EL (cell line): Measurements from ENCODE around the gene OTC.
A peak's percentile ranks its signal among the peaks of the same experiment; 100 is the strongest.

Experiments
- DNase-seq: peaks from one replicate; pipeline ENCODE4 v3.0.0-alpha.2; 2016

Gene OTC

DNA sequence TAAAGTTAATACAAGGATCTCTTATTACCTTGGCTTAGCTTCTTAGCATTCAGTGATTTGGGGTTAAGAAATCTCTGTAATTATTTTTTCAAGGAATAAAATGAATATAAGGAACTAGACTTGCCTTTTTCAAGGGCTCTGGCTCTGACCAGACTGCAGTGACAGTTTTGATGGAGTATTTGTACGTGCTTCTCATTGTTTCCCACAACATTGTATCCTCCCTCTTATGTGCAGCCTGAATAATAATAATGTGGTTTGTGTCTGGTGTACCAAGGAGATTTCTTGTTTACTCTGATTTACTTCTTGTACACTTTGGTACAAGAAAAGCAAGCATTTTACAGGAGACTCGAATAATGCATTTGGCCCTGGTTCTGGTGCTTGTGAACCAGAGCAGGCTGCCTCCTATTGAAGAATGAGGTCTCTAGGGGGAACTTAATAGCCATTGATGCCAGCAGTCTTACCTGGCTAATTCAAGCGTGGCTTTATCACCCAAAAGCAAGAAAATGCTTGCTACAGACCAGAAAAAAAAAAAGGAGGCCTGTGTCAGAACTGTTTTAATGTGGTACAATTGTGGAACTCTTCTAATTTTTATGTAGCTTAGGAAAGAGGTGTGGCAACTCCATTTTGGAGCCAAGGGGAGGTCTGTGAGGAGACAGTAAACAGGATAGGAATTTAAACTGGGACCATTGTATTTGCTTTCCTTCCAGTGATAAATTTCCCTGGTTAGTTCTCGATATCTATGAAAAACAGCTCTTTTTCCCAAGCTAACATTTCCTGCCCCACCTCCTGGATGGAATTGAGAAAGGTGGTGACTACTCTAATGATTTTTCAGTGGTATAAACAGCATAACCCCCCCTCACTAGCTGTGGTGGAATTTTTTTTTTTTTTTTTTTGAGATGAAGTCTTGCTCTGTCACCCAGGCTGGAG is 5.6 kb downstream of the OTC start:
- DNase-seq = no peak

DNA sequence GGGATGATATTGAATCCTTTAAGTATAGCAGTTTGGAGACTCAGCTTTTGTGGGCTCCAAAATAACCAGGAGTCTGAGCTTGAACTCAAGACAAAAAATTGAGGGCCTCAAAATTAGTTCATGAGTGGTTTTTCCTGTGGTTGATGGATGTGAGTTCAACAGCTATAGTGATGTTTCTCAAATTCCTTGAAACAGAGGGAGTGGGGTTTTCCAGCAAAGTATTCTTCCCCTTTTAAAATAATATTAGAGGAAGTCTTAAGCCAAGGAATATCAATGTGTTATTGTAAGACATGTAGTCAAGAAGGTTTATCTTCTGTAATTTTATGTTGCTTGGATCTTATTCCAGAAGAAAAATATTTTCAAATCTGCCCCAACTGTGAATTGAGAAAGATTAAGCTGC is 10.6 kb downstream of the OTC start:
- no peak for DNase-seq

DNA sequence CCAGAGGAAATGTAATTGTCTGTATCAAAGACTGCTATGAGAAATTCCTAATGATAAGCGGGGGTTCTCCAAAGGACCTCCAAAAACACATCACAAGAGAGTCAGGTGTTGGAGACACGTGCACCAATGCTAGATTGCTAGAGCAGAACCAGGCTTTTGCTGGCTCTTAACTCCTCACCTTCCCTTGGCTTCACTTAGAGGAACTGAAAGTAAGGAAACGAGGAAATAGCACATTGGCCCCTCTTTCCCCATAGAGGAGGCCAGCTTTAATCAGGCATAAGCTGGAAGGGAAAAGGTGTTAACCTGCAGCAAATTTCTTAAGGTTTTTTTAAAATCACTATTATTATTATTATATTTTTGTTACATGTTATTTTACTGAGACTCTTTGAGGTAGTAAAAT is 13.6 kb downstream of the OTC start:
- DNase-seq = no peak

DNA sequence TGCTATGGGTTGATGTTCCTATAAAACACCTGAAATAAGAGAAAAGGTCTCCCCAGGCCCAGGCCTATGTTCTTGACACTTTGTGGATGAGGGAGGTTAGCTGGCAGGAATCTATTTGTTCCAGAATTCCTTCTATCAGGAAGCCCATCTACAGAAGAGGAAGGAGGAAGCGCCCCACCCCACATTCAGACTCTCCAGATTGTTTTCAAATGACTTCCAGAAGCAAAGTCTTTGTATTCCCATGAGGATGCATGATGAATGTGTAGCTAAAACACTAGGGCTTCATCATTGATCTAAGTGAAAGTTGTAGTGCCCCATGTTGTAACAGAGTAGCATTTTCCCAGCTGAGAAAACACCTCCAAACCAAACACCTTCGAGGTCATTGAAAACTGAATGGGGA is 16.4 kb downstream of the OTC start:
- no peak for DNase-seq

DNA sequence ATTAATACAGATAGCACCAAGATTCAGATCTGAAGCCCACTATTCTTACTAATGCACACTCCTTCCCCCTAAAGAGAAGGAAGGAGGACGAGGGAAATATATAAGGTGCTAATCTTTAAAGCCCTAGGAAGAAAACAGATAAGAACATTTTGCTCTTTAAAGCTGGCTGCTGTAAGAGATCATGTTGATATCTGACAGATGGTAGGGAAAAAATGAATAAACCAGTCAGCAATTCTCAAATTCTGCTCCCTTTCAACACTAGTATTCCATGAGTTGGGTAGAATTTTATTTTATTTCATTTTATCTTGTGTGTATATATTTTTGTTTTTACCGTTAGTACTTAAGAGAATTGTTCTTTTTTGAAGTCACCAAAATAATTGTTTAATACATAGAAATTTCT is 19.2 kb downstream of the OTC start:
- DNase-seq = no peak

DNA sequence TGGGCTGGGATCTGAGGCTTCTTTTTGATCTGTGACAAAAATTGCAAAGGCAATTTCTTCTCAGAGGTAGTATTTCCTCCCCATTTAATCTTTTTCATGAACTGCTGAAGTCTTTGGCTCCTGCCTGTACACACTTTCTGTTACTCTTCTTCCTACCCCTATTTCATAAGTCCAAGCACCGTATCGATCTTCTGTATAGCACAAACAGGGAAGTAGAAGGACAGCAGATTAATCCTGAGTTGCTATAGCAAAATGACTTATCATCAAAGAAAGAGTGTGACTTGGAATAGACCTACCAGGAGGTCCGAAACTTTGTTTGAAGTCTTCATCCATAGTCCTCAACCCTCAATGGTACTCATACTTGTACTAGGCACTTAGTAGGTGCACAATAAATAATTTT is 22.0 kb downstream of the OTC start:
- DNase-seq = no peak

DNA sequence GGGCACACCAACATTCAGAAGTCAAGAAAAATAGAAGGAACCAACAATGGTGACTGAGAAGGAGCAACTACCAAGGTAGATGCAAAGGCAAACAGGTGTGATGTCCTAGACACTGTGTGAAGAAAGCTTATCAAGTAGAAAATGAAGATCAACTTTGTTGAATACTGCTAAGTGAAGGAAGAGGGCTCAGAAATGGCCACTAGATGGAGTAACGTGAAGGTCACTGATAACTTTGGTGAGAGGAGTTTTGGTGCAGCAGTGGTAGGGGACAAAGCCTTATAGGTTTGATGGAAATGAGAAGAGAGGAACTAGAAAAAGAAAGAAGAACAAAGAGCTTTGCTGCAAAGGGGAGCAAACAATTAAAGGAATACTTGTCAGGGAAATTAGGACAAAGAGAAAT is 23.5 kb downstream of the OTC start:
- no peak for DNase-seq

DNA sequence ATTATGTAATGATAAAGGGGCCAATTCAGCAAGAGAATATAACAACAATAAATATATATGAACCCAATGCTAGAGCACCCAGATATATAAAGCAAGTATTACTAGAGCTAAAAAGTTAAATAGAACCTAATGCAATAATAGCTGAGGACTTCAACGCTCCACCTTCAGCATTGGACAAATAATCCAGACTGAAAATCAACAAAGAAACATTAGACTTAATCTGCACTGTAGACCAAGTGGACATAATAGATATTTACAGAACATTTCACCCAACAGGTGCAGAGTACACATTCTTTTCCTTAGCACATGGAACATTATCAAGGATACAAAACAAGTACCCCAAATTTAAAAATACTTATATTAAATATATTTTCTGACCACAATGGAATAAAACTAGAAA is 24.3 kb downstream of the OTC start:
- no peak for DNase-seq

DNA sequence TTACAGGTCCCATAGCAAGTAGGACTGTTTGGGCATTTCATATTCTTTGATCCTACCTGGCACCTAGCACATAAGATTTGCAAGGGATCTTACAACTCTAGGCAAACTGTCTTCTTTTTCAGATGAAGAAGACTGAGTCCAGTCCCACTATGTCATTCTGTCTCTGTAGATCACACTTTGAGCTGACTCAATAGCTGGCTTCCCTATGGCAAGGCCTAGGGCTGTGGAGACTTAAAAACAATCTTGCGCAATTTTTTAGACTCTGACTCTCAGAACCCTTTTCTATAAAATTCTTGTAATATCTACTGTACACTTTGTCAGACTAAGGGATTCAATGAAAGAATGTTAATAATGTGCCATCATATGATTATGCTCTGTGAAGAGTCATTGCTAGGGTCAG is 26.7 kb downstream of the OTC start:
- DNase-seq = no peak

DNA sequence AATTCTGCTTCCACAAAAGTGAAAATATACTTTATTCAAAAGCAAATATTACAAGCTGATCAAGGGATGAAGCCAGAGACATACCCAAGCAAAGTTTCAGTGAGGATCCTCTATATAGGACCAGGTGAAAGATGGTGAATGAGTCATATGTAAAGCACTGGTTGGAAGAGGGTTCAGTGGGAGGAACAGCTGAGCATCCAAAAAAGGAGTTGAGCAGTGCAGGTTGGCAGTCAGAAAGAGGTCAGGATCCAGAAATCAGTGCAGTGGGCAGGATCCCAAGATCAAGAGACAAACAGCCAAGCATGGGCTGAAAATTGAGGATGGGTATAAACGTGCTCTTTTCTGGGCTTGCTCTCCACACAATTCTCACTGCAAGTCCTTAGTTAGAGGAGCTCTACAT is 30.3 kb downstream of the OTC start:
- DNase-seq = no peak

DNA sequence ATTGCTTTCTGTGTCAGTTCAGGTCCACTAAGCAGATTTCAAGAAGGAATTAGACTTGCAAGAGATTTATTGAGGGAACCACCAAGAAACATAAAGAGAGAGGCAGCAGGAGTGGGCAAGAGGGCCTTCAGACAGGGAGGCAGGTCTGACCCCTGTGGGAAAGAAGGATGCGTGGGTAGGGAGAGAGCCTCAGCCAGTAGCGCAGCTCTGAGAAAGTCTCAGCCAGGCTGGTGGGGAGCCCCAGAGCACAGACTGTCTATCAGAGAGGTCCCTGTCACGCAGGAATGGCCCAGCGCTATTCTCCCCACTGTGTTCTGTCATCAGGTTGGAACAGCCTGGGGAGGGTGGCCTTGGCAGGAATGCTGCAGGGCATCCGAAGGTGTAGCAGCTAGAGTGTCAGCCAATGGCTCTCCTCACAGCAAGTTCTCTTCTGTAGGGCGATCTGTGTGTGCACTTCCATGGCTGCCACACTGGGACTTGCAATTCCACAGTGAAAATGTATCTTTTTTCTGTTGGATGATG is 48.0 kb downstream of the OTC start:
- no peak for DNase-seq

DNA sequence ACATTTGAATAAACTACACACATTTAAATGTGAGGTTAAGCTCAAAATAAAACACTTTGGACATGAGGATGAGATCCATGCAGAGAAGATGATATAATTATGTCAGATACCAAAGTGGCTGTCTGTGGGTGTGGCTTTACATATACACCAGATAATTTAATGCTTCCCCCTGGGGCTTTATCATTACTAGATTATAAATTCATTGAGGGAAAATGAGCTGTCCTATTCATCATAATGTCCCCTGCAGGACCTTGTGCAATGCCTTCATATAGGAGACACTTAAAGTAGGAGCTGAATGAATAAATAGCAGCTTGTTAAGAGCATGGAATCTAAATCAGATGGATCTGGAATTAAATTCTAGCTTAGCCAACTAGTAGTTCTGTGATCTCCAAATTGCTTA is 49.7 kb downstream of the OTC start:
- DNase-seq = no peak

DNA sequence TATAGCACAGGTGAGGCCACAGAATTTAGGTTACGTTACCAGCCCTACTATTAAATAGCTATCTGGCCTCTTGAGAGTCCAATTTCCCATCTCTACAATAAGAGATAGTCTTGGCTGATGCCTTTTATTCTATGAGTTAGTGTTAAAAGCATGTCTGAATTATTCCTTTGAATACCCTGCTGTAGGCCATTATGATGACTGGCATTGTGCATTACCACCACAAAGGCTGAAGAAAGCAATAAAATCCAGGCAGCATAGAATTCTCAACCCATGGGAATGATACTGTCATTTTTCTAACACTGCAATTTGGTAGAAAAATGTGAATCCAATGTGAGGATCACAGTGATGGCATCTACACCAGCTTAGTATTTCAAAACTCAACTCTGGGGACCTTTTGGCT is 51.4 kb downstream of the OTC start:
- DNase-seq = no peak

DNA sequence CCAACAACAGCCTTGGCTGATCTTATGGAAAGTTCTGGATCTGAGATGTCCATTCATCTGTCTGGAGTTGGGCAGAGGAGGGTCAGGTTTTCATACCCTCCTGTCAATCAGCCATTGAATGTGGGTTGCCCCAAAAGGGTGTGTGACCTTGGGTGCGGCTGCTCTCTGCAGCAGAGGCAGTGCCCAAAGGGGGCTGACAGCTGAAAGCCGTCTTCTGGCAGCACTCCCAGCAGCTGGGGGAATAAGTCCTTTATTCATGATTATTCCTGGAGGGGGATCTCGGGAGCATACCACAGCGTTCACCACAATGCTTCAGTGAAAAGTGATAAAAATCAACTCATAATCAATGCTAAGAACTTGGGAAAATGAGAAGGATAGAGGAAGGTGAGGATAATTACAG is 54.7 kb downstream of the OTC start:
- no peak for DNase-seq

DNA sequence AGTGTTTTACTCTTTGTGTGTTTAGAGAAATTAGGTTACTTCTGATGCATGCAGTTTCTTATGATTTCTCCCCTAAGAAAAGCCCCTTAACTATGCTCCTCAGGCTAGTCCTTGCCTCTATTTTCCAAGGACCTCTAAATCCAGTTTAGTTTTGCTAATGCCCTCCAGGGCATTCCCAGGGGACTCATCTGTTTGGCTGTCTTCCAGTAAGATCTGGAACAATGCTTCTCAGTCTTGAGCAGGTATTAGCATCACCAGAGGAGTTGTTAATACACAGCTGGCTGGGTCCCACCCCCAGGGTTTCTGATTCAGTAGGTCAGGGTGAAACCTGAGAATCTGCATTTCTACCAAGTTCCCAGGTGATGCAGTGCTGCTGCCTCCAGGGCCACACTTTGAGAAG is 56.9 kb downstream of the OTC start:
- DNase-seq = no peak

DNA sequence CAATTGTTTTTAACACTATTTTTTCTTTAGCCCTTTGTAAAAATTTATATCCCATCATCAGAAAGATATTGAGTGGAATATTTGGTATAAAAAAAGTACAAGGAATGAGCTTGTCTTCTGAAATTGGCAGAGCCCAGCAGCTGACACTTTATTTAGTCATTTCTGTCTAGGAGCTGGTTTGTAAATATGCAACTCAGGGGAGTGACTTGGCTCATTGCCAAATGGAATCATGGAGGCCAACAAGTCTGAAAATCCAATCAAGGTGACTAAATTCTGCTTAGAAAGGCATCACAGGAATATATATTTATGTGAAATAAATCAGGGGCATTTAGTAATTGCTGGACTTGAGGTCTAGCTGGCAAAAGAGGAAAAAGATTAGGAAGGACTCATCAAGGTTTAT is 74.4 kb downstream of the OTC start:
- DNase-seq = no peak

DNA sequence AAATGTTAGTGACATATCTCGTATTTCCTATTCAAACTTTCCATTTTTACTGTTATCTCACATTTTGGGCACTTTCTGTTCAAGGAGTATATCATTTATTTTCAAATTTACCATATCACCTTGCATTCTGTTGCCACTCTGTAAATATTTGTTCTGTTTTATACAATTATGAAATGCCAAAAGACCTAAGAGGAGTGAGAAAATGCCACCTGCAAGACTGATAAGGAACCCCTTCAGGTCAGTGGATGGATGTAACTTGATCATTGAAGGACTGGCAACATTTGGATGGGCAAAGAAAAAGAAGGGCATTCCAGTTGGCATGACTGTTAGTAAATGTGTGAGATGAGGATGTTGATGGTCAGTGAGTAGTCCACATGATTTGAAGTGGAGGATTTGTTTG is 79.1 kb downstream of the OTC start:
- no peak for DNase-seq

DNA sequence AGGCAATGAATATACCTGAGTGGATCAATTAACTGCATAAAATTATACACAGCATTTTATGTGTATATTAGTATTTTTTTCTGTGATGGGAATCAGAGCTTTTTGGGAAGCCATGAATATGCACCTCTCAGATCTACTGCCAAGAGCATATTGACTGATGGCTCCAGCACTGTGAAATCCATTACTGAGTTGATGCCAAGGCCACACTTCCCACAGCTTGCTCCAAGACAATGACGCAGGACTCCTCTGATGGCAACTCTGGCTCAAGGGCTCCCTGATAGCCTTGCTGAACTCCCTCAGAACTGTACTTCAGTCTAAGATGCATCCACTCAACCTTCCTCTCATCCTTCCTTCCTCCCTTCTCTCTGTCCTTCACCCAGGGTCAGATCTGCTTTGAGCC is 82.7 kb downstream of the OTC start:
- no peak for DNase-seq

DNA sequence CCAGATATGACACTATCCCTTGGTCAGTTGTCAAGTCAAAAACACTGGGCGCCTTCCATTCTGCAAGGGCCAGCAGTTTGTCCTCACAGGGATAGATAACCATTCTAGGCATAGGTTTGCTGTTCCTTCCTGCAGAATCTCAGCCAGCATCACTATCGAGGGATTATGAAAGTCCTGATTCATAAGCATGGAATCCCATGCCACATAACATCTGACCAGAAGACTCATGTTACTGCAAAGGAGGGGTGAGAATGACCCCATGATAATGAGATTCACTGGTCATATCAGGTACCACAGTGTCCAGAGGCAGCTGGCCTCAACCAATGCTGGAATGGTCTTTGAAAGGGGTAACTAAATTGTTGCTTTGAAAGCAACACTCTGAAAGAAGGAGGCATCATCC is 84.7 kb downstream of the OTC start:
- DNase-seq = peak; percentile 1

DNA sequence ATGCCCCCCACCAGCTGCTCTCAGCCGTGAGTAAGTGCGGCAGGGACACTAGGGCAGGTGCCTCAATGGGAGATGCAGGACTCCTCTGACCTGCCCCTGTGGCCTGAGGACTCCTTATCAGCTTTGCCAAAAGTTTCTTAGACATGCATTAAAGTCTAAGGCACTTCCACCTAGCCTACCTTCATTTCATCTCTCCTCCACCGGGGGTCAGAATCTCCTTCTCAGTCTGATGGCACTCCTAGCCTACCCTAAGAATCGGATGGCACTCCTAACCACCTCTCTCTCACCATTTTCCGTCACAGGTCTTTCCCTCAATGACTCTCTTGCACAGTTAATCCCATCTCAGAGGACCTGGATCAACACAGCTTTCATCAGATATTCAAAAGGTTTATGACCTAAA is 85.9 kb downstream of the OTC start:
- no peak for DNase-seq

DNA sequence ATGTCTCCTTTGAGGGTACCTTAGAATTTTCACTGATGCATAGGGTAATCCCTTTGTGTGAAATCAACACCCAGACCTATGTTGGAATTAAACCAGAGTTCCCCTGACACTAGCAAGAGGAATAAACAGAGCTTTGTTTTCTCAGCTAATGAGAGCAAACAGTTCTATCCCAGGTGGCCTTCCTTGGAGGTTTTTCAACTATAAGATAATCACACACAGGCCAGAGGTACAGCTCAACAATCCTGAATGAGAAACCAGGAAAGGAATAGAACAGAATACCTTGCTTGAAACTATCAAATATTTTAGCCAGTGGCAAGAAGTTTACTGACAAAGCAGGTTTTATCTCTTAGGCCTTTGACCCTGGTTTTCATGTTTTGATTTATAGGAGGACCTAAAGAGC is 100.2 kb downstream of the OTC start:
- DNase-seq = no peak

DNA sequence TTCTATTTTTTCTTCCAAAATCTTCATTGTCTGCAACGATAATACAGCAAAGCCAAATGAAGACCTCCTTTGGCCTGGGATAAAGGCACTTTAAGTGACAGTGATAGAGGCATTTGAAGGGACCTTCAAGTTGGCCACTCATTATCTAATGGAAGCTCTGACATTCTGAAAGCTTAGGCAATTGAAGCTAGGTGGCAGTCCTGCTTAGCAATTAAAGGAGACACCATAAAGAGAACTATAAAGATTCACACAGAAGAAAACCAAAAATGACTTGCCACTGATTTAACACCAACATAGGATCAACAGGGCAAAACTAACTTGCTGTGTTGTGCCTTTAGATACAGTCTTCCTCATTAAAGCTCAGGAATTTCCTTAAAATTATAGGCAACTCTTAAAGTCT is 105.7 kb downstream of the OTC start:
- no peak for DNase-seq

DNA sequence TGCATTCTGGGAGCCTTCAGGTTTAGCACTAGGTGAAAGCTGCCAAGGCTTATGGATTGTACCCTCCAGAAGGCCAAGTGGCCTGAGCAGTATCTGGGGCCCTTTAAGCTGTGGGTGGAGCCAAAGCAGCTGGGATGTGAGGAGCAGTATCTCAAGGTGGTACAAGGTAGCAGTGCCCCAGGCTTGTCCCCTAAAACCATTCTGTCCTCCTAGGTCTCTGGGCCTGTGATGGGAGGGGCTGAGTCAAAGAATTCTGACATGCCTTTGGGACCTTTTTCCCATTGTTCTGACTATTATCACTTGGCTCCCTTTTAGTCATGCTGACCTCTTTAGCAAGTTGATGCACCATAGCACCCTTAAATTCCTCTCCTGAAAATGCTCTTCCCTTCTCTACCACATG is 109.9 kb downstream of the OTC start:
- no peak for DNase-seq

DNA sequence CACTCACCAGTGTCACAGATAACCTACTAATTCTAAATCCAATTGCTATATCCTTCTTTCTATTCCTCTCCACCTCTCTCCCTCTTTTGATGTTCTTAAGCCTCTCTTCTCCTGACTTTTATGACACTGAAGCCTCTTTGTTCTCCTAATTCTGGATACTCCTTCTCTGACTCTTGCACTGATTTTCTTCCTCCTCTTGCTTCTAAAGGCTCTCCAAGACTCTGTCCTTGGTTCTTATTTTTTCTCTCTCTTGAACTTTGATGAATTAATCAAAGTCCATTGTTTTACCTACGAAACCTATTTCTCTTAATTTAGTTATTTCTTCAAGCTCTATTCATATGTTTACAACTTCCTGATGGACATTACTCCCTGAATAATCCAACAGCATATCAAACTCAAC is 113.3 kb downstream of the OTC start:
- no peak for DNase-seq

DNA sequence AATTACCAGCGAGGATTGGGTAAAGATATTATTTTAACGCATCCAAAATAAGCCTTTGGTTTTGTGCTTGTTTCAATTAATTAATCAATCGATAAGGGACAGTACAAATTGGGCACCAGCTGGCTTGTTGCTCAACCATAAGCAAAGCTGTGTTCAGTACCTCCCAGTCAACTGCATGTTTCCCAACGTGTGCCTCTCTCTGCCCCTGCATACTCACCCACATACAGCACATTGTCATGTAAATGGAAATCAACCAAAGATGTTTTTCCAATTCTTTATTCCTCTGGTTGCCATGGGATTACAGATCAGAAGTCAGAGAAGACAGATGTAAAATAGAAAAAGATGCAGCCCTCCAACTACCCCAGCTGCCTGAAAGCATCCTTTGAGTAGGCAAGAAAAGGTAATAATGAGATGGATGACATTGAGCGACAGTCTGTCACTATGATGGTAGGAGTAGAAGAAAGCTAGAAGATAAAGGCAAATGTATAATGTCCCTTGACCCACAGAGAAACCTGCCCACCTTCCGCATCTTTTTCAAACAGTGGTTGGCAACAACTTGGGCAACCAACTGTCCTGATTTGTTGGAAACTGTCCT is 116.3 kb downstream of the OTC start:
- DNase-seq = no peak
